ENCODE data around the gene GGT6.

GGT6 gene

GRCh38 chr17:4569591-4569990, 9.2 kb upstream of the GGT6 start:
- no peaks in the 10 kb centered on the region for H3K4me1 ChIP-seq (ENCODE audit: insufficient read depth, low read length, severe bottlenecking)
- TF ChIP-seq CTCF (IDR thresholded peaks at IDR 0.05; ENCODE audit: low read length): no peak
- TF ChIP-seq EZH2 (IDR thresholded peaks at IDR 0.05; ENCODE audit: borderline replicate concordance, low read length): no peak
- H3K36me3 ChIP-seq (ENCODE audit: insufficient read depth, low read length): no peaks in the 10 kb centered on the region
- no peaks in the 10 kb centered on the region for H3F3A ChIP-seq (ENCODE audit: insufficient read depth, low read length)
- H2AFZ ChIP-seq (ENCODE audit: low read length): no peak overlapping the region
- no peaks in the 10 kb centered on the region for H3K9me3 ChIP-seq (ENCODE audit: low read length)
- no peak overlapping the region for H3K27ac ChIP-seq (ENCODE audit: low read depth, low read length, poor library complexity, severe bottlenecking)
- no peak overlapping the region for H3K4me2 ChIP-seq (ENCODE audit: low read length)
- H3K27me3 ChIP-seq (ENCODE audit: insufficient read depth, low read length): 0 out of 2 replicates have a peak, but pooled peaks cover 4% of the 10 kb centered on the region
- H3K9ac ChIP-seq (ENCODE audit: low read length): no peak overlapping the region
- H3K4me3 ChIP-seq (ENCODE audit: low read depth, low read length, poor library complexity, severe bottlenecking): no peak overlapping the region
- no peaks in the 10 kb centered on the region for H3K9me2 ChIP-seq (ENCODE audit: low read depth, low read length)
- H3K79me2 ChIP-seq (ENCODE audit: insufficient read depth, low read length): no peaks in the 10 kb centered on the region
- no peaks in the 10 kb centered on the region for H4K20me1 ChIP-seq (ENCODE audit: insufficient read depth, low read length)

DNA sequence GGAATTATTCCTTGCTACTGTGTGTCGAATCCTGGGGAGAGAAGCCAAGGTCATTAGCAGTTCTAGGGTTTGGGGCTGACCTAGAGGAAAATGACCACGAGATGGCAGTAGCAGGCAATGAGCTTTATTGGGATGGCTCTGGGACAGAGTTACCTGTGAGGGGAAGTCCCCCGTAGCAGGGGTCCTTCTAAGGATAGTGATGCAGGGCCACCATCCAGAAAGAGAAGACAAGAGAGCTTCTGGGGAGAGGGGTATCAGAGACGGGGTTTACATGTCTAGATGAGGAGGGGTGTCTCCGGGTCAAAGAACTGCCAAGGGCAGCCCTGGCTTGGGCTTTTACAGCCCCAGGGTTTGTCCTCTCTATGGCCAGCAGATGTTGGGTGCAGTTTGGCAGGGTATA, 6.4 kb upstream of the GGT6 start:
- no peaks in the 10 kb centered on the region for H3K9me2 ChIP-seq (ENCODE audit: low read depth, low read length)
- H3K27ac ChIP-seq (ENCODE audit: low read depth, low read length, poor library complexity, severe bottlenecking): no peak overlapping the region
- H3K4me3 ChIP-seq (ENCODE audit: low read depth, low read length, poor library complexity, severe bottlenecking): no peak overlapping the region
- no peaks in the 10 kb centered on the region for H3F3A ChIP-seq (ENCODE audit: insufficient read depth, low read length)
- TF ChIP-seq CTCF (IDR thresholded peaks at IDR 0.05; ENCODE audit: low read length): peak; percentile 75
- TF ChIP-seq EZH2 (IDR thresholded peaks at IDR 0.05; ENCODE audit: borderline replicate concordance, low read length): no peak
- no peaks in the 10 kb centered on the region for H4K20me1 ChIP-seq (ENCODE audit: insufficient read depth, low read length)
- H3K79me2 ChIP-seq (ENCODE audit: insufficient read depth, low read length): no peaks in the 10 kb centered on the region
- no peak overlapping the region for H3K9ac ChIP-seq (ENCODE audit: low read length)
- H3K27me3 ChIP-seq (ENCODE audit: insufficient read depth, low read length): 0 out of 2 replicates have a peak, but pooled peaks cover 4% of the 10 kb centered on the region
- no peak overlapping the region for H3K4me2 ChIP-seq (ENCODE audit: low read length)
- no peaks in the 10 kb centered on the region for H3K9me3 ChIP-seq (ENCODE audit: low read length)
- H3K36me3 ChIP-seq (ENCODE audit: insufficient read depth, low read length): no peaks in the 10 kb centered on the region
- no peak overlapping the region for H2AFZ ChIP-seq (ENCODE audit: low read length)
- peaks cover 9% of the 10 kb centered on the region for H3K4me1 ChIP-seq (ENCODE audit: insufficient read depth, low read length, severe bottlenecking)

DNA sequence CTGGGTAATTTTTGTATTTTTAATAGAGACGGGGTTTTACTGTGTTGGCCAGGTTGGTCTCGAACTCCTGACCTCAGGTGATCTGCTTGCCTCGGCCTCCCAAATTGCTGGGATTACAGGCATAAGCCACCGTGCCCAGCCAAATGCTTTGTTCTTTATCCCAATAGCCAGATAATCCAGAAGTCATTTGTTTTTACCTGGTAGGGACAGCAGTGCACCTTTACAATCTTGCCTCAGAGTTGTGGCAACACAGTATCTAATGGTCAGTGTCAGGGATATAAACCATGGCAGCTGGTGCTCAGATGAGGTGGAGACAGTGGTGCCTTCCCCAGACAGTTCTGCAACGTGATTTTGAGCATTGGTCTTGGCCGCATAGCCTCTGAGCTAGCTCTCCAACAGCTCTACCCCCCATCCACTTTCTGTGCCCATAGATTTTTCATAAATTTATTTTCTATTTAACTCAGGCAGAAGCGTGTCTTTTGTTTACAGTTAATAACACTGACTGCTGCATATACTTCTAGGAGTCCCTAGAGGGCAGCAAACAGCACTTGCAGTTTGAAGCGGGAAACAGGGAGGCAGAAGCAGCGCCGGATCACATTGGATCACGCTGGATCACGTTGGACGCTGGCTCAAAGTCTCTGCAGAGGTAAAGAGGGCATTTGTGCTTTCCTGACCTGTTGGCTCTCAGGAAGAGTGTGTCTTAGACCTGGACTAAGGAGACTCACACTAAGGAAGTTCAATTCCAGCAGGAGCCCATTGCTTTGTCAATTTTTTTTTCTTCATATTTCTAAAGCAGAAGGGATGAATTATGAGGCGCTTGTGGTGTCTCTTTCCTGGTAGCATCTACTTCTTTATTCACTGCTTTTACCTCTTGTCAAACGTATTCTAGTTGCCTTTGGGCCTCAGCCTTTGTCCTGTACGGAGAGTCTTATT, 5.1 kb upstream of the GGT6 start:
- H4K20me1 ChIP-seq (ENCODE audit: insufficient read depth, low read length): no peaks in the 10 kb centered on the region
- H3K9me3 ChIP-seq (ENCODE audit: low read length): no peaks in the 10 kb centered on the region
- peak overlapping the region; percentile 45; the same call in 1 of the 2 replicates for H3K4me2 ChIP-seq (ENCODE audit: low read length)
- no peak overlapping the region for H3K27ac ChIP-seq (ENCODE audit: low read depth, low read length, poor library complexity, severe bottlenecking)
- H2AFZ ChIP-seq (ENCODE audit: low read length): no peak overlapping the region
- no peaks in the 10 kb centered on the region for H3F3A ChIP-seq (ENCODE audit: insufficient read depth, low read length)
- no peak for TF ChIP-seq EZH2 (IDR thresholded peaks at IDR 0.05; ENCODE audit: borderline replicate concordance, low read length)
- TF ChIP-seq CTCF (IDR thresholded peaks at IDR 0.05; ENCODE audit: low read length): peak; percentile 82
- H3K9ac ChIP-seq (ENCODE audit: low read length): no peak overlapping the region; the same call in 1 of the 2 replicates
- no peaks in the 10 kb centered on the region for H3K36me3 ChIP-seq (ENCODE audit: insufficient read depth, low read length)
- peaks cover 12% of the 10 kb centered on the region for H3K4me1 ChIP-seq (ENCODE audit: insufficient read depth, low read length, severe bottlenecking)
- peak overlapping the region; percentile 14 for H3K4me3 ChIP-seq (ENCODE audit: low read depth, low read length, poor library complexity, severe bottlenecking)
- H3K27me3 ChIP-seq (ENCODE audit: insufficient read depth, low read length): no peaks in the 10 kb centered on the region; the same call in 1 of the 2 replicates
- H3K79me2 ChIP-seq (ENCODE audit: insufficient read depth, low read length): no peaks in the 10 kb centered on the region
- H3K9me2 ChIP-seq (ENCODE audit: low read depth, low read length): no peaks in the 10 kb centered on the region

Measured in OCI-LY1 (cell line).